HG03520 (cell line): ENCODE data around the gene EVC.
"Not testable (repeated sequence)": the region's sequence is repeated elsewhere in the genome, so short reads cannot be mapped to it uniquely, and the experiment has no call there.

ENCODE experiments used
- ATAC-seq: cut with Tn5 transposase; IDR thresholded peaks from one replicate; pipeline ENCODE4 v1.9.1; 2021; ENCODE audit warnings: mild to moderate bottlenecking, moderate library complexity; ENCODE audit not compliant: unreplicated experiment

The EVC gene

GRCh38 chr4:5836943-5837342, 125.9 kb downstream of the EVC start:
- no peak for ATAC-seq

DNA sequence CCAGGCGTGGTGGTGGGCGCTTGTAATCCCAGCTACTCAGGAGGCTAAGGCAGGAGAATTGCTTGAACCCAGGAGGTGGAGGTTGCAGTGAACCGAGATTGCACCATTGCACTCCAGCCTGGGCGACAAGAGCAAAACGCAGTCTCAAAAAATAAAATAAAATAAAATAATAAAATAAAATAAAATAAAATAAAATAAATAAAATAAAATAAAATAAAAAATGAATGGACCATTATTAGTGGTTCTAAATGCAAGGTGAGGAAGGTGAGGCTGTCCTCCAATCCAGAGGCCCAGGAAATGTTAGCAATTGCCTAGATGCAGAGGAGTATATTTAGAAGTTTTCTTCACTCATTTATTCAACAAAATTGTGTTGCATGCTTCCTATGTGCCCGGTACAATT, 126.5 kb downstream of the EVC start:
- ATAC-seq, result not testable (repeated sequence)

- no peak for ATAC-seq
Measured at GRCh38 chr4:5839332-5839731, 128.3 kb downstream of the EVC start.

DNA sequence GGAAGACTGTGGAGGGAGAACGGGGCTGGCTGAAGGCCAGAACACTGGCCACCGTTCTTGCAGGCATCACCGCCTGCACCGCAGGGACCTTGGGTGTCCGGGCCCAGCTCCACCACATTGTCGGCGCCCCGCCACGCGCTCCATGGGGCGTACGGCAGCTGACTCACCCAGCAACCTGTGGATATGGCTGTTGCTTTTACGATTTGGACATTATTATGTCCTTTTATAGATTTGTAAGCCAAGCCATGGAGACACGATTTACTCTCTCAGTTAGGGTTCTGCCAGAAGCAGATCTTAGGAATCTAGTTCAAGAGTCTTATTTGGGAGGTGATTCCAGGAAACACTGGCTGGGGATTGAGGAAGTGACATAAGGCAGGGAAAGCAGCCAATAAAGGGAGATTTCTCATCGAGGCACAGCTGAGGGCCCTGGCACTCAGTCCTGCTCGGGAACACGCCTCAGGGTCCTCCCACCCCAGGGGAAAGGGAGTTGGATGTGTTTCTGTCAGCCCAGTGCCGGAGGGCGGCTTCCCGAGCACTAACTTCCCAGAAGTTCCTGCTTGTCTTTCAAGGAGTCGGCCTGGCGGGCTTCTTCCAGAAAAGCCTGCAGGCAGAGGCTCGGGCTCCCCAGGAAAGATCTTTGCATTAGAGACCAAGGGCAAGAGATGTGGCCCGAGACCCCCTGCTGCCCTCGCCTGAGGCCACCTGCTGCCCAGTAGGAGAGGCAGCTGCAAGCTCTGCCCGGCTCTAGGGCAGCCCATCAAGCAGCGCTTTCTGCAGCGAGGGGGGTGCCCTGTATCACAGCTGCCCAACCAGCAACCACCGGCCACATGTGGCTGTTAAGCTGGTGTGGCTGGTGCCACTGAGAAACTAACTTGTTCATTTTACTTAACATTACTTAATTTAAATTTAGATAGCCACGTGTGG, 129.0 kb downstream of the EVC start:
- ATAC-seq, result no peak

- no peak for ATAC-seq
Measured at GRCh38 chr4:5842456-5842855, 131.5 kb downstream of the EVC start.

- ATAC-seq, result no peak
Measured at GRCh38 chr4:5843573-5844530, 132.9 kb downstream of the EVC start.

DNA sequence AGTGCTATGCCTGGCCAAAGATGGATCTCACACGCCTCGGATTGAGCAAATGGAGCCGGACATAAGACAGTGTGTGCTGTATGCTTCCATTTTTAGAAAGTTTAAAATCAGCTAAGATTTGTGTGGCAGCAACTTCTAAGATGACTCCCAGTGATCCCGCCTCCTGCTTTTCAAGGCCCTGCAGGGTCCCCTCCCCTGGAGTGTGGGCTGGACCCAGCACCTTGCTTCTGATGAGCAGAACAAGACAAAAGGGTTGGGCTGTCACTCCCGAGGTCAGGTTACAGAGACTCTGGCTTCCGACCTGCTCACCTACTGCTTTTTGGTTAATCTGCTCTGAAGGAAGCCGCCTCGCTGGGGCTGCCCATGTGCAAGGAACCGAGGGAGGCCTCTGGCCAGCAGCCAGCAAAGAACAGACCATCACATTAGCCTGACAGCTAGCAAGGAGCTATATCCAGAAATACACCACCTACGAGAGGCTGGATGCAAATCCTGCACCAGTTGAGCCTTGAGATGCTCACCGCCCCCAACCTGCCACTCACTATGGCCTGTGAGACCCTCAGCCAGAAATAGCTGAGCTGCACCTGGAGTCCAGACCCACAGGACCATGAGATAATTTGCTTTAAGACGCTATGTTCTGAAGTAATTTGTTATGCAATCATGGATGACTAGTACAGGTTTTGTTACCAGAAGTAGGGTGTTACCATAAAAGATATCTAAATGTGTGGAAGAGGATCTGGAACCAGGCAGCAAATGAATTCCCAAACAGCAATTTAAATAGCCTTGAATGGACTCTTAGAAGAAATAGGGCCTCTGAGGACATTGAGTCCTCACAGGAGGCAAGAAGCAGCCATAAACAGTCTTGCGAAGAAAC, 134.3 kb downstream of the EVC start:
- no peak for ATAC-seq

- ATAC-seq, result no peak
Measured at GRCh38 chr4:5851637-5852301, 140.8 kb downstream of the EVC start.

DNA sequence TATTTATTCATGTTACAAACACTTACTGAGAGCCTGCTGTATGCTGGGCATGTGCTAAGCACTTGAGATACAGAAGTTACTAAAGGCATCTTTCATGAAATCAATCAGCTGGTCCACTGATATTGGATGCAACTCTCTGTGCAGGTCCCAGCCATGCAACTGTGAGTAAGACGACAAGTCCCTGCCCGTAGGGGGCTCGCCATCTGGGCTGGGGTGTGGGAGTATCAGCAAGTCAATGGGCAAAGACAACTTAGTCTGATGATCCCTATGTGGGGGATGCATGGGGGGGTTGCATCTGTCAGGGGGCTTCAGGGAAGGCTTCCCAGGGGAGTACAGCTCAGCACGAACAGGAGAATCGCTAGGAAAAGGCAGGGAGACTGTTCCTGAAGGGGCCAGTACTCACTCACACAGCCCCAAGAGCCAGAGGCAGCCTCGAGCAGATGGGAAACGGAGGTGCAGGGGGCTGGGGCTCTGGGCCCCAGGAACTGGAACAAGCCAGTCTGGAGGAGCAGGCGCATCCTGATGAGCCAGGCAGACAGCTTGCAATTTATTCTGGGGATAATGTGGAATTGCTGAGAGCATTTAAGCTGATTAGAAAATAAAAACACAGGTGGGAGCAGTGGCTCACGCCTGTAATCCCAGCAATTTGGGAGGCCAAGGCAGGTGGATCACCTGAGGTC, 141.7 kb downstream of the EVC start:
- no peak for ATAC-seq

GRCh38 chr4:5854929-5855328, 143.9 kb downstream of the EVC start:
- no peak for ATAC-seq

GRCh38 chr4:5856362-5856761, 145.4 kb downstream of the EVC start:
- not testable (repeated sequence) for ATAC-seq

DNA sequence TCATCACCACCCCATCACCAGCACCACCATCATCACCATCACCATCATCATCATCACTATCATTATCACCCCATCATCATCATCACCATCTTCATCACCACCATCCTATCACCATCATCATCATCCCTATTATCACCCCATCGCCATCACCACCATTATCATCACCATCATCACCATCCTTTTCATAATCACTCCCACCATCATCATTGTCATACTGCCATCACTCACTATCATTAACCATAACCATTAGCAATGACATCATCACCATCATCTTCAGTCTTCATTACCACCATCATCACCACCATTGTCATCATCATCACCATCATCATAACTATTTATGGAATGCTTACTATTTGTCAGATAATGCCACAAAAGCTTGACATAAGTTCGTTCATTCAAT, 146.2 kb downstream of the EVC start:
- no peak for ATAC-seq

GRCh38 chr4:5858020-5858769, 147.2 kb downstream of the EVC start:
- ATAC-seq, result no peak

DNA sequence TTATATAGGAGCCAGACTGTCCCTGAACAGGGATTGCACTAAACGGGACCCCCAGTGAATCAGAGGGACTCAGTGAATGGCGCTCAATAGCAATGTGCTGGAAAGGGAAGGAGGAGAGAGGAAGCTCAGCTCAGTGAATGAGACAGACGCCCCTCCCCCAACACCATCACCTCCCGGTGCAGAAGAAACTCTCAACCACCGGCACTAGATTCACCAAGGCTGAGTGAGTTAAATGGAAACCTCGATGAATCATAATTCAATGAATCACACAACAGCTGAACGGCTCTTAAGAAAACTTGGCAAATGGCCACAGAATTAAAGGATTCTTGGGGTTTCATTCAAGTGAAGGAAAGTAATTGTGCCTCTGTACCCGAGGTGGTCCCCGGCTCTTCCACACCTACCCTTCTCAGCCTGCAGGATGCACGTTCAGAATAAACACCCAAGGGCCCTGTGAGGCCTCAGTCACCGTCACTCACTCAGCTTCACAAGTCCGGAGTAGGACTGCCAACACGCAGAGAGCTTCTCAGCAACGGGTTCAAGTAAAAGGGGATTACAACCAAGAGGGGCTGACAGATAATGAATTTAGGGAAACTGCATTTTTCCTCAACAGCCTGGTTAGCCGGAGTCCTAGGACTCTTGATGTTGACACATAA, 152.6 kb downstream of the EVC start:
- no peak for ATAC-seq
